Superior temporal gyrus (tissue), 1 donor: ENCODE results near the gene CTDNEP1.

Experiments
- DNase-seq: peaks from one replicate; pipeline ENCODE4 v3.0.0-alpha.2; 2016; ENCODE audit errors: extremely low spot score

Gene CTDNEP1

DNA sequence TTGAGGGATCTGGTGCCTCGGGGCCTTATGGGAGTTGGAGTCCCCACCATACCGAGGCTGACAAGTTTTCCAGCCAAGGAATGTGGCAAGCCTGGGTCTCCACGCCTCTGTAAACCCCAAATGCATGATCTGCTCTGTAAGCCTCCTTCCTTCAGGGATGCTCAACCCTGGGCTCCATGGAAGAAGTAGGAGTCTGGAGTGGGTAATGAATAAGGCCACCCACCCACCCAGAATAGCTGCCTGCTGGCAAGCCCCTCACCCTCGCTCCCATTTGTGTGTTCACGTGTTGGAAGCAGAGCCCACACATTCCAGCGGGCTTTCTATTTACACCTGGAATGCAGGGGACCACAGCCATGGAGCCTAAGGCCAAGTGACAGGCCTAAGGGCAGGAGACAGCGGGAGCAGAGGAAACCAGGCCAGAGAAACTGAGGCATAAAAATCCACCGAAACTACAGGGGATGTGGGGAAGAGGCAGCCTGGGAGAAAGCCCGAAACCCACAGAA, 36.3 kb downstream of the CTDNEP1 start:
- no peak for DNase-seq

DNA sequence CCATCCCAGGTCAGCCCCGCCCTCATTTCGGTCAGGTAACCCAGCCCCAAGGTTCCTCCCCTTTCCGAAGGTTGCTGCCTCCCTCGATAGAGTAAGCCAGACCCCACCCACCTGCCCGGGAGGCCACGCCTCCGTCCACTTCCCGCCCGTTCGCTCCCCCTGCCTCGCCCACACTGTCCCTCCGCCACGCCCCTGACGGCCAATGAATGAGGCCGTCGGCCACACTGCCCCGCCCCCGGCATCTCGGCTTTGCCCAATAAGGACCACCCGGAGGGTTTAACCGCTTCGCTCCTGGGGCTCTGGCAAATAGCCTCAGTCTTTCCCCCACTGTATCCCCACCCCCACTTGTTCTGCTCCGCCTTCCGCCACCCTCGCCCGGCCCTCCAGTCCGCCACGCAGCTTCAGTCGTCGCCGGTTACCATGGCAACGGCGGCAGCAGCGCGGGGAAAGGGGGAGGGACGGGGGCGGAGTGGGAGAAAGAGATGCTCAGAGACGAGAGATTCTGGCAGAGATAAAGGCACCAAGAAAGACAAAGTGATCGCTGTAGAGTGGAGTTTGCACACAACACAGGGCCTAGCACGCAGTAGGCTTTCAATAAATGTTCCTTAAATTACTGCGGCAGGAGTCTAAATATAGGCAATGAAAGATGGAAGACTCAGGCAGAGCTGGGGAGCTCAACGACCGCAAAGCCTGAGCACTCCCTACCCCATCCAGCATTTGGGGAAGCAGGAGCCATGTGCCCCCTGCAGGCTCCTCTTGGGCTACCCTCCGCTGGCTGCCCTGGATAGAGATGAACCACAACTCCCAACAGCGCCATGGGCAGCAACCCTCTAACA, 37.0 kb downstream of the CTDNEP1 start:
- peak; percentile 95 for DNase-seq

DNA sequence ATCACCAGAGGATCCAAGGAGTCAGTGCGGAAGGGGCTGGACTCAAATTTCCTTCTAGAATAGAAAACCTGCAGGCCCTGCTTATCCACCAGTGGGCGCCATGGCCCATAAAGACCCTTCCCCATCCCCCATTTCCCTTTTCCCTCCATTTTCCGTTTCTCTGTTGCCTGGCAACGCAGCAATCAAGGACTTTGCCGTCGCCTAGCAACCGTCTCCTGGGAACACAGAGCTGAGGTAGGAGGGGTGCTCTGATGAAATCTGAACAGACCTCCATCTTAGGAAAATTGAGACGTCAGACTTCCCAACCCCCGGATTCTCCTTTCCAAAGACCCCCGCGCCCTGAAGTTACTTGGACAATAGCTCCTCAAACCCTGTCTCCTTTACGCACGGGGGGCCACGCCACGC, 37.6 kb downstream of the CTDNEP1 start:
- DNase-seq = peak; percentile 77

- no peak for DNase-seq
These were observed 39.9 kb downstream of the CTDNEP1 start for GRCh38 chr17:7211491-7212273.

DNA sequence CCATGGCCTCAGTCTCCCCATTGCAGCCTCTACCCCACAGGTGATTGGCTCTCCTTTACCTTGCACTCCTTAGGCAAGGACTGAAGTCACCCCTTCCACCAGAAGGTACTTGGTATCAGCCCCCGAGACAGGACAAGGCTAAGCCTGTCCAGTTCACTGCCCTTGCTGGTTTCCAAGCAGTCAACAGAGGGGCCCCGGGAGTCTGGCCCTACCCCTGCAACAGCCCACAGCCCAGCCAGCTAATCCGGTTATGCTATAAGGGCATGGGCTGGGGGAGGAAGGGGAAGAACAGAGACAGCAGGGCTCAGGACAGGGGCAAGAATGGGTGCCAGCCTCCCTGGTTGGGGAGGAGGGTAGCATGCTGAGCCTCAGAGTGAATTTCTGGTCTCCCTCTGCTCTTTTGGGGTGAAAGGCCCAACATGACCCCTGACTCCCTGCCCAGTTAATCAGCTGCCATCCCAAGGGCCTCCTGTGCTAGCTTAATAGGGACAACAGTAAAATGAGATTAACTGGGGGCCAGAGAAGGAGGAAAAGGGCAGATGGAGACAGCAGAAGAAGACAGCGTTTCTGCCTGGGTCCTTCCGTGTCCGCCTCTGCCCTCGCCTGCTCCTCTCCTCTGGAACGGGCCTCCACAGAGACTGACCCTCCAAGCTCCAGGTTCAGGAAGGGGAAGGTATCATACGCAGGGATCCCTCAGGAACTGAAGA, 42.6 kb downstream of the CTDNEP1 start:
- no peak for DNase-seq

DNA sequence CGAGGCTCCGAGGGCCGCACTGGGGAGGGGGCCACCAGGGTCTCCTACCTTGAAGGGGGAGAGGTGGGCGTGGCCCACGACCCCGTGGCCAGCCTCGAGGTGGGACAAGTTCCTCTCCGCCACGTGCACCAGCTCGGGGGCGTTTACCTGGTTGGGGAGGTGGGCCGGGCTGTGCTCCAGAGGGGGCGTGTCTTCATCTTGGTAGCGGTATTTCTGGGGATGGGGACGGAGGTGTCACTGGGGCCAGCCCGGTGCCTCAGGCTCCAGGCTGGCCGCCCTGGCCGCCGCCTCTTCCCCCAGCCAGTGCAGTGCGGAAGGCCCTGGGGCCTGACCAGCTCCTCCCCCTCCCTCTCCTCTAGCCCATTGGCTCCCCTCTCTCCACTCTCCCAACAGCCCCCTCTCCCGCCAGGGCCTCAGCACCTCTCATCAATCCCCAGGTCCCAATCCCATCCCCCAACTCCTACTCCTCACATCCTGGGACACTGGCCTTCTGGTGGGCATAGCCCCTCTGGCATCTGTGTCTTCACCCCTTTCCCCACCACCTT, 43.4 kb downstream of the CTDNEP1 start:
- DNase-seq = no peak

- no peak for DNase-seq
These were observed 44.2 kb downstream of the CTDNEP1 start for GRCh38 chr17:7207120-7208001.

- DNase-seq = no peak
These were observed 46.0 kb downstream of the CTDNEP1 start for GRCh38 chr17:7205561-7205960.

DNA sequence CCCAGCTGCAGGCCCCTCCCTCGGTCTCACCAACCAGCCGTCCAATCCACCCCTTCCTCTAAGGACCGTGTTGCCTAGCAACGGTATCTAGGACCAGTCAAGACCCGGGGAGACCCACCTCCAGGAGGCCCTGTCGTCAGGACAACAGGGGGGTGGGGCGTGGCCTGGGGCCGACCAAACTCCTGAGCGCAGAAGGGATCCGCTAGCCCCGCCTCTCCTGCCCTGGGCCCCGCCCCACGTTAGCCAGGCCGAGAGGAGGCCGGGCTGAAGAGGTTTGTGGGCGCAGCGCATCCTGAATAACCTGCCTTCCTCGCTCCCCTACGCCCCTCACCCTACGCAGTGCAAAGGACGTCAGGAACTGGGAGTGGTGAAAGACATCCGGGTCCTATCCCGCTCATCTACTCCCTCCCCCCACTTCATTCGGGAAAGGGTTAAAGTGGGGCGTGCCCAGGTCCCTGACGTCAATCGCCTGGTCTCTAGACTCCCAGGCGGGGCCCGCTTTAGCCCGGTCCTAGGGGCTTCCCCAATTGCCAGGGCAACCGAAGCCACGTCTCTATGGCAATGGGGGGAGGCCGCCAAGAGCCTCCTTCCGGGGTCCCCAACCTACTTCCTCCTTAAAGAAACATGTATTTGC, 46.6 kb downstream of the CTDNEP1 start:
- DNase-seq = peak; percentile 86

DNA sequence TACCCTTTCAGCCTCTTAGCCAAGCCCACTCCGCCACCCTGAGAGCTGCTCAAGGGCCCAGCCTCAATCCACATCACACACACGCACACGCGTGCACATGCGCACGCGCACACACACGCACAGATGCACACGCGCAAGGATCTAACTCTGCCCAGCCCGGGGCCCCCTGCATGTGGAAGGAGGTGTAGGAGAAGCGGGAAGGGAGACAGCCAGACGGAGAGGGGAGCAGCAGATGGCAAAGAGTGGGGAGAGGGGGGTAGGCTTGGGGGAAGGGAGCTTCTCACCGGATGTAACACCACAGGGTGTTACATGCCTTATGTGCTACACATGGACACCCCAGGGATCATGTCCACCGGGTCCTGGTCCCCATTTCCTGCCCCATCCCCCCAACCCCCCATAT, 47.2 kb downstream of the CTDNEP1 start:
- no peak for DNase-seq

DNA sequence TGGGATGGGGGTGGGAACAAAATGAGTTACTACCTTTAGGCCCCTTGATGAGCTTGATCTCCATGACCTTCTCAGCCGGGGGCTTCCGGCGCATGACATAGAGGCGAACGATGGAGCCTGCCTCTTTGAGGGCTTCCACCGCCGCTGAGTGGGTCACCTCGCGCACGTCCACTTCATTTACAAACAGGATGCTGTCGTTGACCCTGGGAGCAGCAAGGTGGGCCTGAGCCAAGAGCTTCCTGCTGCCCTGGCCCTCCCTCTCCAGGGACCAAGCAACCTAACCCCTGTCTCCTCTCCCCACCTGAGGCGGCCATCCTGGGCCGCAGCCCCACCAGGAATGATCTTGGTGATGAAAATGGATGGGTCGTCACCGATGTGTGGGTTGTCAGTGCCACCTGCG, 48.1 kb downstream of the CTDNEP1 start:
- DNase-seq = no peak

- DNase-seq = no peak
These were observed 54.7 kb downstream of the CTDNEP1 start for GRCh38 chr17:7196651-7197401.

- no peak for DNase-seq
These were observed 55.6 kb downstream of the CTDNEP1 start for GRCh38 chr17:7195971-7196370.
